UCSD-AML1 (cell line): ENCODE measurements around the gene NAALADL2.

ENCODE experiments used
- DNase-seq: peaks from one replicate; lab custom pipeline; 2025; ENCODE audit not compliant: unreplicated experiment; lab: John Stamatoyannopoulos, UW

NAALADL2 gene

GRCh38 chr3:174884776-174885568 is 25.8 kb downstream of the NAALADL2 start:
- no peak for DNase-seq

GRCh38 chr3:174891524-174892203 is 32.5 kb downstream of the NAALADL2 start:
- no peak for DNase-seq

GRCh38 chr3:174907027-174907426 is 47.9 kb downstream of the NAALADL2 start:
- DNase-seq: no peak

- DNase-seq: no peak
Observed at GRCh38 chr3:174907628-174908407, 48.7 kb downstream of the NAALADL2 start.

- DNase-seq: no peak
Observed at GRCh38 chr3:174931473-174932353, 72.6 kb downstream of the NAALADL2 start.

- no peak for DNase-seq
Observed at GRCh38 chr3:174936590-174936989, 77.5 kb downstream of the NAALADL2 start.

DNA sequence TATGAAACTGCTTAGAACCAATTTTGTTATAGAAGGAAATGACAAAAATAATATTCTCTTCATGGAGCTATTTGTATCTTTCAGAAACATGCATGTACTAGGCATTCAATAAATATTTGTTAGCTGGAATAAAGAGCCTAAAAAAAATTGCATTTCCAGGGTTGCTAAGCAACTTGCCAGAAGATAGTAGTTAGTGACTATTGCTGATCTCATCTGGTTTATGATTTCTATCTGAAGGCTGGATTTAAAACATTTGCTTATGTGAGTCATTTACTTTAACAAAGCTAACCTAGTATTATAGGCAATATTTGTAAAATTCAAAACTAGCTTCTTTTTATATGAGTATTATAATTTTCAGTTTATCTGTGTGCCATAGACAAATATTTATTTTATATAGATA is 78.3 kb downstream of the NAALADL2 start:
- DNase-seq: no peak

DNA sequence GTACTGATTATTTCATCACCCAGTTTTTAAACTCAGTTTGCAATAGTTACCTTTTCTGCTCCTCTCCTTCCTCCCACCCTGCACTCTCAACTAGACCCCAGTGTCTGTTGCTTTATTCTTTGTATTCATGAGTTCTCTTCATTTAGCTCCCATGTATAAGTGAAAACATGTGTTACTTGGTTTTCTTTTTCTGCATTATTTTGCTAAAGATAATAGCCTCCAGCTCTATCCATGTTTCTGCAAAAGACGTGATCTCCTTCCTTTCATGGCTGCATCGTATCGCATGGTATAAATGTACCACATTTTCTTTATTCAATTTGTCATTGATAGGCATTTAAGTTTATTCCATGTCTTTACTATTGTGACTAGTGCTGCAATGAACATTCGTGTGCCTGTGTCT is 79.0 kb downstream of the NAALADL2 start:
- DNase-seq: no peak

- DNase-seq: no peak
Observed at GRCh38 chr3:174940151-174940550, 81.0 kb downstream of the NAALADL2 start.

- no peak for DNase-seq
Observed at GRCh38 chr3:174945276-174945675, 86.1 kb downstream of the NAALADL2 start.

DNA sequence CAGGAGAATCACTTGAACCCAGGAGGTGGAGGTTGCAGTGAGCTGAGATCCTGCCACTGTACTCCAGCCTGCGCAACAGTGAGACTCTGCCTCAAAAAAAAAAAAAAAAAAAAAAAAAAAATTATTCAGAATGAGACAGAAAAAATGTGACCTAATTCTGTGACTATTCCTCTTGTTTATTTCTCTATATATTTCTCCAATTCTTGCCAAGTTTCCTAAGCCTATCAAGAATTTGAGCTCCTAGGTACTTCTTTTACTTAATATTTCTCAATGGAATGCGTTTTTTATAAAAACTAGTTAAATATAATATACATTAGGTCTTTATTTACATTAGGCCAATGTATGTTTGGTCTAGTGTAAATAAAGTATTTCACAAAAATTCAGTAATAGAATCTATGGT is 86.8 kb downstream of the NAALADL2 start:
- DNase-seq: no peak

DNA sequence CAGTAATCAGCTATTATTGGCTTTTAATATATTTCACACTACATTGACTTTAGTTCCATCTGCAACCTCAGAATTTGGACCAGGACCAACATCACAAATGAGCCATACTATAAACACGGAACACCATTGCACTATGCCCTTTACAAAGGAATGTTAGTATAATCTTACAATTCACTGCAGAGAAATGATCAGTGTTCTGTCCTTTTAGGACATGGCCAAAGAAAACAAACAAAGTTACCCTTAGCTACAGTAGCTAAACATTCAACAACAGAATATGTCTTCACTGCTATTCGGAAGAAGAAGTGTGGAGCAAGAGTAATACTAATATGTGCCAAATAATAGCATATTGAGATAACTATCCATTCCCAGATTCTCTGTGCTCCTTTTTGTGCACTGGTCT is 90.4 kb downstream of the NAALADL2 start:
- DNase-seq: no peak

GRCh38 chr3:174951034-174951433 is 91.9 kb downstream of the NAALADL2 start:
- DNase-seq: no peak

DNA sequence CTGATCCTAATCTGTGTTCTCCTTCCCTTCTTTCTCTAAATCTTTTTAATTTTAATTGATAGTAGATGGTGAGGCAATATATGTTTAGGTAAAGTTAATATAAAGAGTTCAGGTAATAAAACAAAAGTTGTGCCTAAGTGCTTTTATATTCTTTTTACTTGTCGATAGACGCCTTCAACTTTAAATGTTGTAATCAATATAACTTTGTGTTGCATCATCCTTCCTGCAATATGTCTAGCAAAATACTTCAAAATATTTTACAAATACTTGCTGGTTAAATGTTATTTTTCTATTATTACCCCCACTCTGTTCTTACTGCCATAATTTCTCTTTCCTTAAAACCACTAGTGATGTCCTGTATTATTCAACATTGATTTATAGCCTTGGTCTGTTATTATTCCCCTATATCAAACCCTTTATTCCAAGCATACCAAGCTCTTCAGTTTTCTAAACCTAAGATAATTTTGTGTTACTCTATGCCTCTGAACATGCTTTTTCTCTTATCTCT is 92.4 kb downstream of the NAALADL2 start:
- no peak for DNase-seq

DNA sequence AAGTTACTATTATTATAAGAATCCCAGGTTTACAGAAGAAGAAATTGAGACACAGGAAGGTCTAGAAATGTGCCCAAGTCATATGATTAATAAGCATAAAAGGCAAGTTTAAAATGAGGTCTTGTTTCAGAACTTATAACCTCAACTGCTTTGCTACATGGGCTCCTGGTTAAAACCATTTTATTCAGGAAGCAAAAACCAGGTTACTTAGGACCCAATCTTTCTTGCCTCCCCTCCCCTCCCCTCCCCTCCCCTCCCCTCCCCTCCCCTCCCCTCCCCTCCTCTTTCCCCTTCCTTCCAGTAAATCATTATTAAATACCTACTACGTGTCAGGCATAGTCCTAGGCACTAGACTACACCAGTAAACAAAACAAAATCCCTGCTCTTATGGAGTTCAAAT is 93.9 kb downstream of the NAALADL2 start:
- DNase-seq: no peak

DNA sequence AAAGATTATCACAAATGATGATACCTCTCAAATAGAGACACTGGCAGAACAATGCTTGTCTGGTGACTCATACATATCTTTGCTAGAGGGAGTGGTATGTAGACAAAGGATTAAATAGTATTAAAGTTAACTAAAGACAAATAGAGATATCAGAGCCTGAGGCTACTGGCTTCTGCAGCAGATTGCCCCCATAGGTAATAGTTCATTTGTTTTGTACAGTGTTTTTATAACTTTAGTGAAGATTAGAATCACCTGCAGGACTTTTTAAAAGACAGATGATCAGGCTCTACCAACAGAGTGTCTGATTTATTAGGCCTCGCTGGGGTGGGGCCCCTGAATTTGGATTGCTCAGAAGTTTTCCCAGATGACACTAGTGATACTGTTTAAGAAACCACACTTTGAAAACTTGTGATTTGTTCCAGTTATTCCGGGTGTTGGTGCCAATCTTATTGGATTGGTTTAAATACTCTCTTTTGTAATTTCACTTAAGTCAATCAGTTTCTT is 96.4 kb downstream of the NAALADL2 start:
- DNase-seq: no peak

GRCh38 chr3:174957081-174957480 is 97.9 kb downstream of the NAALADL2 start:
- no peak for DNase-seq

GRCh38 chr3:174957551-174958001 is 98.4 kb downstream of the NAALADL2 start:
- DNase-seq: no peak

GRCh38 chr3:174958671-174959328 is 99.7 kb downstream of the NAALADL2 start:
- DNase-seq: no peak

- no peak for DNase-seq
Observed at GRCh38 chr3:174959556-174960065, 100.5 kb downstream of the NAALADL2 start.
